Measurements from ENCODE around the gene ZNF17. TPM values are rescaled to one million over a fixed set of nuclear protein-coding genes. Genes with fewer than 3 reads are reported as not detected.

The ZNF17 gene
- total and polyA plus RNA-seq, 10 donors, result 1.8 to 23.0 (median 16.6) TPM

DNA sequence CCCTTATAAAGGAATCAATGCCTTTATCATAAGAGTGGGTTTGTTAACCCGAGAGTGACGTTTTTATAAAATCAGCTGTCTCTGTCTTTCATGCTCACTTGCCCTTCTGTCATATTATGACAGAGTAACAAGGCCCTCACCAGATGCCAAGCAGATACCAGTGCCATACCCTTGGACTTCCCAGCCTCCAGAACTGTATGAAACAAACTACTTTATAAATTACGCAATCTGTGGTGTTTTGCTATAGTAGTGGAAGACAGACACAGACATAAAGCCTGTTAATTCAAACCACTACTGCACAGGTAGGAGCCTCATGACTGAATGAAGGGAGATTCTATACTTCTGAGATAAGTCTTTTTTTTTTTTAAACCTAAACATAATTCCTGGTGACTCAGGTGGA, 41.3 kb downstream of the ZNF17 start:
- Histone ChIP-seq H3K9me3 (peaks cover 0 to 99% (median 83%) of the 10 kb centered on the region in 8 donors), H3K27me3 (replicated peaks in 1 of 7) (no peaks in the 10 kb centered on the region), H3K27ac (no peak overlapping the region), H3K4me3 (no peak overlapping the region), H3K4me1 (no peaks in the 10 kb centered on the region), H3K36me3 (peaks cover 0 to 15% (median 0%) of the 10 kb centered on the region in 6 donors)
- 91 to 98% (median 98%) methylated on average over 3 of the region's 3 CpGs for whole genome bisulfite sequencing, 5 donors
- intact Hi-C loops (cut with DNase I; ENCODE audit: low total_unique reads), result no loop called here
- TF ChIP-seq POLR2AphosphoS5 (IDR thresholded peaks at IDR 0.05) (no peak), POLR2A (IDR thresholded peaks at IDR 0.05) (no peak)
- TF ChIP-seq, protein P1, sequence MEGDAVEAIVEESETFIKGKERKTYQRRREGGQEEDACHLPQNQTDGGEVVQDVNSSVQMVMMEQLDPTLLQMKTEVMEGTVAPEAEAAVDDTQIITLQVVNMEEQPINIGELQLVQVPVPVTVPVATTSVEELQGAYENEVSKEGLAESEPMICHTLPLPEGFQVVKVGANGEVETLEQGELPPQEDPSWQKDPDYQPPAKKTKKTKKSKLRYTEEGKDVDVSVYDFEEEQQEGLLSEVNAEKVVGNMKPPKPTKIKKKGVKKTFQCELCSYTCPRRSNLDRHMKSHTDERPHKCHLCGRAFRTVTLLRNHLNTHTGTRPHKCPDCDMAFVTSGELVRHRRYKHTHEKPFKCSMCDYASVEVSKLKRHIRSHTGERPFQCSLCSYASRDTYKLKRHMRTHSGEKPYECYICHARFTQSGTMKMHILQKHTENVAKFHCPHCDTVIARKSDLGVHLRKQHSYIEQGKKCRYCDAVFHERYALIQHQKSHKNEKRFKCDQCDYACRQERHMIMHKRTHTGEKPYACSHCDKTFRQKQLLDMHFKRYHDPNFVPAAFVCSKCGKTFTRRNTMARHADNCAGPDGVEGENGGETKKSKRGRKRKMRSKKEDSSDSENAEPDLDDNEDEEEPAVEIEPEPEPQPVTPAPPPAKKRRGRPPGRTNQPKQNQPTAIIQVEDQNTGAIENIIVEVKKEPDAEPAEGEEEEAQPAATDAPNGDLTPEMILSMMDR (IDR thresholded peaks at IDR 0.05 in 8 of 11, conservative IDR thresholded peaks at IDR 0.05 in 3 of 11), result no peak
- DNase-seq, result no peak

DNA sequence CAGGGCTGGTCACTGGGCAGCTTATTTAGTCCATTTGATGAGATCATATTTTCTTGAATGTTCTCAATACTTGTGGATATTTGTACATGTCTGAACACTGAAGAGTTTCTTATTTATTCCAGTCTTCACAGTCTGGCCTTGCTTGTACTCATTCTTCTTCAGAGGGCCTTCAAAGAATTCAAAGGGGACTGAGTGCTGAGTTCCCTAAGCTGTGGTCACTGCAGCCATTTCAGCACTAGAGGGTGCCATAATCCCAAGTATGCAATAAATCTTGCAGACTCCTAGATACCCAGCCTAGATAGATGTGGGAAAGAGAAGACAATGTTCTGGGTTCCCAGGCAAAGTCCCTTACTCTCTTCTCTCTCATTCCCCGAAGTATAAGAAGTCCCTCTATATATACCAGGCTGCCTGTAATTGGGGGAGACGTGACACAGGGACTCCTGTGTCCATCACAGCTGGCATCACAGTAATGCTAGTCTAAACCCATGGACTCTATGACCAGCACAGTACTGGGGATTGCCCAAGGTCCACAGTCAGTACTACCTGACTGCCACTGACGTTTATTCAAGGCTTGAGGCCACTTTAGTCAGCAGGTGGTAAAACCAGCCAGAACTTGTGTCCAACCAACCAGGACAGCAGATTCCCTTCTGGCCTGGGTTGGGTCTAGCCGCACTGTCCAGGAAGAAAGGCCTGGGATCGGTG, 54.9 kb downstream of the ZNF17 start:
- 74 to 80% (median 76%) methylated on average over 5 of the region's 5 CpGs for WGBS, 5 donors
- H3K27me3 ChIP-seq (replicated peaks in 1 of 7), result no peaks in the 10 kb centered on the region
- no peaks in the 10 kb centered on the region for H3K4me1 ChIP-seq
- DNase-seq, result no peak
- TF ChIP-seq POLR2A (IDR thresholded peaks at IDR 0.05), result no peak
- TF ChIP-seq POLR2AphosphoS5 (IDR thresholded peaks at IDR 0.05), result no peak
- TF ChIP-seq, protein P1 (IDR thresholded peaks at IDR 0.05 in 8 of 11, conservative IDR thresholded peaks at IDR 0.05 in 3 of 11), result peak in 2 of 11 experiments; percentile 9 to 12
- intact Hi-C loops (cut with DNase I; ENCODE audit: low total_unique reads), result no loop called here
- no peak overlapping the region for H3K27ac ChIP-seq
- H3K36me3 ChIP-seq, result peaks cover 0 to 49% (median 9%) of the 10 kb centered on the region in 6 donors
- H3K4me3 ChIP-seq, result no peak overlapping the region
- H3K9me3 ChIP-seq, result peaks cover 30 to 100% (median 100%) of the 10 kb centered on the region in 8 donors

DNA sequence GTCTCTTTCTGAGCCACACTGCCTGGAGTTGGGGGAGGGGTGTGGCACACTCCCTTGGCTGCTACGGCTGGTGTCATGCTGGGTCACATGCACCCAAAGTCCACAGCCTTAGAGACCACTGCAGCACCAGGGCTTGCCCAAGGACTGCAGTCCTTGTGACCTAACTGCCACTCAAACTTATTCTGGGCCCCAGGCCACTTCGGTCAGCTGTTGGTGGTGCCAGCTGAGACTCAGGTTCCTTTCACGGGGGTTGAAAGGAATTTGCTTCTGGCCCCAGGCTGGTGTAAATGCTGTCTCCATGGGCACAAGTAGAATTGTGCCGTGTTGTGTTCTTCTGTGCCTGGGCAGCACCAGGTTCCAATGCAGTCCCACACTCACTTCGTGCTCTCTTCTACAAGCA, 55.5 kb downstream of the ZNF17 start:
- H3K36me3 ChIP-seq, result peaks cover 0 to 54% (median 9%) of the 10 kb centered on the region in 6 donors
- no peak overlapping the region for H3K27ac ChIP-seq
- H3K27me3 ChIP-seq (replicated peaks in 1 of 7), result no peaks in the 10 kb centered on the region
- WGBS, 5 donors, result 95 to 99% (median 96%) methylated on average over 4 to 5 of the region's 5 CpGs
- H3K9me3 ChIP-seq, result peaks cover 31 to 100% (median 100%) of the 10 kb centered on the region in 8 donors
- no peak for DNase-seq
- TF ChIP-seq POLR2AphosphoS5 (IDR thresholded peaks at IDR 0.05) (no peak), POLR2A (IDR thresholded peaks at IDR 0.05) (no peak)
- TF ChIP-seq, protein P1 (IDR thresholded peaks at IDR 0.05 in 8 of 11, conservative IDR thresholded peaks at IDR 0.05 in 3 of 11), result no peak
- H3K4me1 ChIP-seq, result no peaks in the 10 kb centered on the region
- intact Hi-C loops (cut with DNase I; ENCODE audit: low total_unique reads), result no loop called here
- H3K4me3 ChIP-seq, result peak overlapping the region in 1 of 8 donors; percentile 1

Small RNA genes within 50 kb of the gene (small RNA-seq; reads per million reads assigned to genes)
- gene VN1R107P, result 0 reads per million in 4 donors

Other genes starting within 250 kb of the ZNF17 start
- gene DUXA, start 243.7 kb upstream of the ZNF17 start, total RNA-seq, result not detected
- not detected for gene DUXA, start 243.7 kb upstream of the ZNF17 start, polyA plus RNA-seq
- 10 to 100 TPM; 52.0 to 68.9 (median 58.9) TPM for gene ZNF264, start 219.7 kb upstream of the ZNF17 start, total RNA-seq
- gene ZNF264, start 219.7 kb upstream of the ZNF17 start, polyA plus RNA-seq, result 1 to 10 TPM; 3.8 to 6.8 (median 6.4) TPM
- gene AURKC, start 180.1 kb upstream of the ZNF17 start, total RNA-seq, result 1 to 10 TPM; 3.1 to 8.3 (median 4.8) TPM
- gene AURKC, start 180.1 kb upstream of the ZNF17 start, polyA plus RNA-seq, result 1 to 10 TPM; 4.1 to 5.5 (median 4.4) TPM
- 10 to 100 TPM; 16.7 to 27.7 (median 18.1) TPM for gene ZNF805, start 170.5 kb upstream of the ZNF17 start, total RNA-seq
- 1 to 10 TPM in 1 of 3 donors, under 1 TPM in 2; 0.22 to 1.1 (median 0.88) TPM for gene ZNF805, start 170.5 kb upstream of the ZNF17 start, polyA plus RNA-seq
- gene ZNF460, start 130.7 kb upstream of the ZNF17 start, total RNA-seq, result 10 to 100 TPM; 60.8 to 84.7 (median 68.1) TPM
- 1 to 10 TPM in 1 of 3 donors, under 1 TPM in 2; 0.24 to 2.1 (median 0.33) TPM for gene ZNF460, start 130.7 kb upstream of the ZNF17 start, polyA plus RNA-seq
- gene ZNF543, start 90.7 kb upstream of the ZNF17 start, total RNA-seq, result 10 to 100 TPM in 6 of 7 donors, 1 to 10 TPM in 1; 9.7 to 16.9 (median 13.0) TPM
- 1 to 10 TPM; 1.6 to 2.4 (median 1.7) TPM for gene ZNF543, start 90.7 kb upstream of the ZNF17 start, polyA plus RNA-seq
- 10 to 100 TPM in 6 of 7 donors, 1 to 10 TPM in 1; 9.8 to 16.7 (median 13.3) TPM for gene ZNF304, start 59.9 kb upstream of the ZNF17 start, total RNA-seq
- gene ZNF304, start 59.9 kb upstream of the ZNF17 start, polyA plus RNA-seq, result 1 to 10 TPM; 2.9 to 3.9 (median 3.6) TPM
- 10 to 100 TPM in 4 of 7 donors, 1 to 10 TPM in 3; 7.7 to 36.6 (median 18.0) TPM for gene TRAPPC2B, start 47.6 kb upstream of the ZNF17 start, total RNA-seq
- gene TRAPPC2B, start 47.6 kb upstream of the ZNF17 start, polyA plus RNA-seq, result 10 to 100 TPM; 20.2 to 24.0 (median 23.6) TPM
- 1 to 10 TPM; 3.3 to 8.8 (median 5.4) TPM for gene ZNF547, start 47.6 kb upstream of the ZNF17 start, total RNA-seq
- gene ZNF547, start 47.6 kb upstream of the ZNF17 start, polyA plus RNA-seq, result 1 to 10 TPM; 2.3 to 3.5 (median 3.5) TPM
- 10 to 100 TPM; 21.2 to 48.2 (median 34.6) TPM for gene ZNF548, start 21.3 kb upstream of the ZNF17 start, total RNA-seq
- 10 to 100 TPM; 12.4 to 14.2 (median 12.5) TPM for gene ZNF548, start 21.3 kb upstream of the ZNF17 start, polyA plus RNA-seq
- 10 to 100 TPM in 4 of 7 donors, 1 to 10 TPM in 3; 7.3 to 15.4 (median 10.8) TPM for gene ZNF749, start 24.2 kb downstream of the ZNF17 start, total RNA-seq
- gene ZNF749, start 24.2 kb downstream of the ZNF17 start, polyA plus RNA-seq, result 1 to 10 TPM; 2.7 to 9.4 (median 5.4) TPM
- 1 to 10 TPM in 5 of 7 donors, under 1 TPM in 2; 0.82 to 2.0 (median 1.4) TPM for gene VN1R1, start 46.0 kb downstream of the ZNF17 start, total RNA-seq
- gene VN1R1, start 46.0 kb downstream of the ZNF17 start, polyA plus RNA-seq, result under 1 TPM; 0.26 to 0.30 (median 0.30) TPM
- 10 to 100 TPM; 10.9 to 33.7 (median 19.9) TPM for gene ZNF772, start 66.4 kb downstream of the ZNF17 start, total RNA-seq
- 1 to 10 TPM; 1.4 to 3.3 (median 2.7) TPM for gene ZNF772, start 66.4 kb downstream of the ZNF17 start, polyA plus RNA-seq
- 10 to 100 TPM in 6 of 7 donors, 1 to 10 TPM in 1; 8.8 to 20.4 (median 15.6) TPM for gene ZNF419, start 76.6 kb downstream of the ZNF17 start, total RNA-seq
- gene ZNF419, start 76.6 kb downstream of the ZNF17 start, polyA plus RNA-seq, result 1 to 10 TPM; 5.9 to 8.7 (median 8.3) TPM
- 10 to 100 TPM; 10.5 to 25.2 (median 17.5) TPM for gene ZNF773, start 88.8 kb downstream of the ZNF17 start, total RNA-seq
- 1 to 10 TPM; 3.0 to 5.7 (median 3.9) TPM for gene ZNF773, start 88.8 kb downstream of the ZNF17 start, polyA plus RNA-seq
- 10 to 100 TPM in 4 of 7 donors, 1 to 10 TPM in 3; 8.5 to 13.0 (median 10.8) TPM for gene ZNF549, start 116.2 kb downstream of the ZNF17 start, total RNA-seq
- 1 to 10 TPM; 2.6 to 3.9 (median 2.8) TPM for gene ZNF549, start 116.2 kb downstream of the ZNF17 start, polyA plus RNA-seq
- gene ZNF550, start 148.7 kb downstream of the ZNF17 start, total RNA-seq, result 10 to 100 TPM; 10.5 to 39.5 (median 13.3) TPM
- gene ZNF550, start 148.7 kb downstream of the ZNF17 start, polyA plus RNA-seq, result 1 to 10 TPM; 5.4 to 6.4 (median 5.4) TPM
- 1 to 10 TPM; 4.3 to 9.3 (median 6.1) TPM for gene ZNF416, start 167.8 kb downstream of the ZNF17 start, total RNA-seq
- gene ZNF416, start 167.8 kb downstream of the ZNF17 start, polyA plus RNA-seq, result 1 to 10 TPM; 2.1 to 3.8 (median 3.4) TPM
- 10 to 100 TPM in 3 of 7 donors, 1 to 10 TPM in 4; 5.1 to 12.0 (median 8.6) TPM for gene ZIK1, start 173.0 kb downstream of the ZNF17 start, total RNA-seq
- gene ZIK1, start 173.0 kb downstream of the ZNF17 start, polyA plus RNA-seq, result 1 to 10 TPM; 3.4 to 4.5 (median 3.7) TPM
- 1 to 10 TPM; 3.5 to 7.4 (median 4.1) TPM for gene ZNF530, start 188.7 kb downstream of the ZNF17 start, total RNA-seq
- 1 to 10 TPM; 2.4 to 3.2 (median 2.9) TPM for gene ZNF530, start 188.7 kb downstream of the ZNF17 start, polyA plus RNA-seq
- gene ZNF134, start 203.1 kb downstream of the ZNF17 start, total RNA-seq, result 10 to 100 TPM; 18.3 to 30.7 (median 23.1) TPM
- gene ZNF134, start 203.1 kb downstream of the ZNF17 start, polyA plus RNA-seq, result 1 to 10 TPM; 3.7 to 7.6 (median 5.7) TPM
- gene ZNF211, start 222.0 kb downstream of the ZNF17 start, total RNA-seq, result 10 to 100 TPM; 18.9 to 28.4 (median 20.8) TPM
- 10 to 100 TPM in 2 of 3 donors, 1 to 10 TPM in 1; 9.5 to 14.2 (median 12.3) TPM for gene ZNF211, start 222.0 kb downstream of the ZNF17 start, polyA plus RNA-seq

Data from spleen (tissue), 11 donors.